ENCODE results near the gene MLLT3.

DNA sequence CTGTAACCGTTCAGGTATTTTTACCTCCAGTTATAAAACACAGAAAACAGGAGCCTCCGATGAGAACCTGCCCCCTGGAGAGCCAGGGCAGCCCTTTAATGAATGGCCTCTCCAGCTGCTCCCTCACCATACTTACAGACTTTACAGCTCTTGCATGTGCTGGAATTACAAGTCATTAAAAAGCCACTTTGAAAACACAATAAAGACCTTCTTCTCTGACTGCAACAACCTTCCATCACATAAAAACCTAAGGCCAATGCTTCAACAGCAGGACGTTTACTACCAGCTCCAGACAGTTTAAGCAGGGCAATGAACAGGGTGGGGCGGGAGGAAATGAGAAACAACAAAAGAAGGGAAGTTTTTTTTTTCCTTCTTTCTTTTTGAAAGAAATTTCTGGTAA lies 213.8 kb downstream of the MLLT3 start:
- TF ChIP-seq, protein P1, sequence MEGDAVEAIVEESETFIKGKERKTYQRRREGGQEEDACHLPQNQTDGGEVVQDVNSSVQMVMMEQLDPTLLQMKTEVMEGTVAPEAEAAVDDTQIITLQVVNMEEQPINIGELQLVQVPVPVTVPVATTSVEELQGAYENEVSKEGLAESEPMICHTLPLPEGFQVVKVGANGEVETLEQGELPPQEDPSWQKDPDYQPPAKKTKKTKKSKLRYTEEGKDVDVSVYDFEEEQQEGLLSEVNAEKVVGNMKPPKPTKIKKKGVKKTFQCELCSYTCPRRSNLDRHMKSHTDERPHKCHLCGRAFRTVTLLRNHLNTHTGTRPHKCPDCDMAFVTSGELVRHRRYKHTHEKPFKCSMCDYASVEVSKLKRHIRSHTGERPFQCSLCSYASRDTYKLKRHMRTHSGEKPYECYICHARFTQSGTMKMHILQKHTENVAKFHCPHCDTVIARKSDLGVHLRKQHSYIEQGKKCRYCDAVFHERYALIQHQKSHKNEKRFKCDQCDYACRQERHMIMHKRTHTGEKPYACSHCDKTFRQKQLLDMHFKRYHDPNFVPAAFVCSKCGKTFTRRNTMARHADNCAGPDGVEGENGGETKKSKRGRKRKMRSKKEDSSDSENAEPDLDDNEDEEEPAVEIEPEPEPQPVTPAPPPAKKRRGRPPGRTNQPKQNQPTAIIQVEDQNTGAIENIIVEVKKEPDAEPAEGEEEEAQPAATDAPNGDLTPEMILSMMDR (conservative IDR thresholded peaks at IDR 0.05 in 1 of 2, IDR thresholded peaks at IDR 0.05 in 1 of 2; ENCODE audit: extremely low read depth in 1 of 2, insufficient read depth in 1 of 2, low read depth in 1 of 2, low read length in 2 of 2): no peak
- no peak for TF ChIP-seq EZH2 (IDR thresholded peaks at IDR 0.05; ENCODE audit: borderline replicate concordance, low read length)

All from mammary epithelial cell (primary cell).